NCI-H446 treated with DMSO at 0.1 percent for 48 hours (cell line): Measurements from ENCODE around the gene UGT1A3.
"Not testable (repeated sequence)": the region's sequence is repeated elsewhere in the genome, so short reads cannot be mapped to it uniquely, and the experiment has no call there.

Experiments
- DNase-seq: peaks from one replicate; lab custom pipeline; 2025; lab: John Stamatoyannopoulos, UW

UGT1A3 gene

GRCh38 chr2:233707940-233708644, 20.8 kb upstream of the UGT1A3 start:
- DNase-seq: no peak

- no peak for DNase-seq
Measured at GRCh38 chr2:233708942-233709341, 19.9 kb upstream of the UGT1A3 start.

DNA sequence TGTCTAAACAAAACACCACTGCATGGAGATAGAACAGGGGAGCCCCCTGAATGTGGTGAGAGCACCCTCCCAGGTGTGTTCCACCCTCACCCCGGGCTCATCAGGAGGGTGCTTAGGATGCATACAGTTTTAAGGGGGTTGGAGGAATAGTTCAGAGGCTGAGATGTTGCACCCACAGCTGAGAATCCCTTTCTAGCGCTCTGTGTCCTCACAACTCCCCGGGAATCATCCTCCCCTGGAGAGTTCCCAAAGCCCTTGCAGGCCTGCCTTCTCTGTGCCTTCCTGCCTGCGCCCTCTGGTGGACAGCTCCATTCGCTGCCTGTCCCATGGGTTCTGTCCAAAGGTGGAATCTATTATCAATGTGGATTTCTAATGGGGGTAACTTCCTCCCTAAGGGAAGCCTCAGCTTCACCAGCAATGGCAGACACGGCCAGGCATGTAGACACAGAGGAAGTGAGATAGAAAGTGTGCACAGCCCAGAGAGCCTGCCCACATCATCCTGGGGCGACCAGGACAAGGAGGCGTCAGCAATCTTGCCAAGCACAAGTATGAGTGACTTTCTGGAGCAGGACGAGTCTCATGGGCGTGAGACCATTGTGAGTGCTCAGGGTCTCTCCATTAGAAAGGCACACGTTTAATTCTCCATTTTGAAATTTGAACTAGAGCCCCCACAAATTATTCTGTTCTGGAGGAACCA, 17.4 kb upstream of the UGT1A3 start:
- DNase-seq: no peak

DNA sequence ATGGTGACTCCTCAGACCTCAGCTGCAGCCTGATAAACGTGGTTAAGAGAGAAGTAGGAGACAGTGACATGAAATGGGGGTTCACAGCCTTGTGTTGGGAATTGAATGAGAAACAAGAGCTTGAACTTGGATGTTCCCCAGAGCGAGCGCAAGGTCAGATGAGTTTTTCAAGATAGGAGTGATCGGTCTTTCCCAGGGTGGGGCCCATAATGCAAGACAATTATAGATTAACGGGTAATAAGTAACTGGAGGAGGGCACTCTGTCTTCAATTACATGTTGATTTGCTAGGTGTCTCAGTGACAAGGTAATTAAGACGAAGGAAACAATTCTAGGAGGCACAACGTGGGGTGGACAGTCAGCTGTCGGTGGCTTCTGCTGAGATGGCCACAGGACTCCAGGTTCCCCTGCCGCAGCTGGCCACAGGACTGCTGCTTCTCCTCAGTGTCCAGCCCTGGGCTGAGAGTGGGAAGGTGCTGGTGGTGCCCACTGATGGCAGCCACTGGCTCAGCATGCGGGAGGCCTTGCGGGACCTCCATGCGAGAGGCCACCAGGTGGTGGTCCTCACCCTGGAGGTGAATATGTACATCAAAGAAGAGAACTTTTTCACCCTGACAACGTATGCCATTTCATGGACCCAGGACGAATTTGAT, 16.1 kb upstream of the UGT1A3 start, which contains the start of gene UGT1A5:
UGT1A5 (plus strand) TSS at position 297 of the 651 bp plus-strand sequence; CDS start at position 382, 85 bp downstream.
- DNase-seq: no peak

DNA sequence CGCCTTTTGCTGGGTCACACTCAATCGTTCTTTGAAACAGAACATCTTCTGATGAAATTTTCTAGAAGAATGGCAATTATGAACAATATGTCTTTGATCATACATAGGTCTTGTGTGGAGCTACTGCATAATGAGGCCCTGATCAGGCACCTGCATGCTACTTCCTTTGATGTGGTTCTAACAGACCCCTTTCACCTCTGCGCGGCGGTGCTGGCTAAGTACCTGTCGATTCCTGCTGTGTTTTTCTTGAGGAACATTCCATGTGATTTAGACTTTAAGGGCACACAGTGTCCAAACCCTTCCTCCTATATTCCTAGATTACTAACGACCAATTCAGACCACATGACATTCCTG, 15.6 kb upstream of the UGT1A3 start:
- no peak for DNase-seq

DNA sequence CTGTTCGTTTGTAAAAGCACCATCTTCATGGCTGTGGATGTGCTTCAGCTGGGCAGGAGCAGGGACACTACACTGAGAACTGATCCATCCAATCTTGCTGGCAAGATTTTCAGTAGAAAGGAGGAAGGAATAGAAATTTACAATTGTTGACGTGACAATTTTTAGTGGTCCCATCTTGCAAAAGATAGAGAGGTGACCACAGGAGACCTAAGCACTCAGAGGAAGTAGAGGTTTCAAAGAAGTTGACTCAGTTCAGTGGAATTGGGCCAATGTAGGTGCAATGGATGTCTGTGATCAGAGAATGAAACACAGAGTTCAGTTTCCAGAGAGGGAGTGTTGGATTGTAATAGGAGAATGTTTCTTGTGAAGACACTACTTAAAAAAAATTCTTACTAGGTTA, 14.7 kb upstream of the UGT1A3 start:
- DNase-seq: no peak

DNA sequence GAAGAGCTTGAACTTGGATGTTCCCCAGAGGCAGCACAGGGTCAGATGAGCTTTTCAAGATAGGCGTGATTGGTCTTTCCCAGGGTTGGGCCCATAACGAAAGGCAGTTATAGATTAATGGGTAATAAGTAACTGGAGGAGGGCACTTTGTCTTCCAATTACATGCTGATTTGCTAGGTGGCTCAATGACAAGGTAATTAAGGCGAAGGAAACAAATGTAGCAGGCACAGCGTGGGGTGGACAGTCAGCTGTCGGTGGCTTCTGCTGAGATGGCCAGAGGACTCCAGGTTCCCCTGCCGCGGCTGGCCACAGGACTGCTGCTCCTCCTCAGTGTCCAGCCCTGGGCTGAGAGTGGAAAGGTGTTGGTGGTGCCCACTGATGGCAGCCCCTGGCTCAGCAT, 10.3 kb upstream of the UGT1A3 start, which contains the start of gene UGT1A4:
UGT1A4 (plus strand) TSS at position 185 of the 400 bp plus-strand sequence; CDS start at position 270, 85 bp downstream.
- DNase-seq: no peak

DNA sequence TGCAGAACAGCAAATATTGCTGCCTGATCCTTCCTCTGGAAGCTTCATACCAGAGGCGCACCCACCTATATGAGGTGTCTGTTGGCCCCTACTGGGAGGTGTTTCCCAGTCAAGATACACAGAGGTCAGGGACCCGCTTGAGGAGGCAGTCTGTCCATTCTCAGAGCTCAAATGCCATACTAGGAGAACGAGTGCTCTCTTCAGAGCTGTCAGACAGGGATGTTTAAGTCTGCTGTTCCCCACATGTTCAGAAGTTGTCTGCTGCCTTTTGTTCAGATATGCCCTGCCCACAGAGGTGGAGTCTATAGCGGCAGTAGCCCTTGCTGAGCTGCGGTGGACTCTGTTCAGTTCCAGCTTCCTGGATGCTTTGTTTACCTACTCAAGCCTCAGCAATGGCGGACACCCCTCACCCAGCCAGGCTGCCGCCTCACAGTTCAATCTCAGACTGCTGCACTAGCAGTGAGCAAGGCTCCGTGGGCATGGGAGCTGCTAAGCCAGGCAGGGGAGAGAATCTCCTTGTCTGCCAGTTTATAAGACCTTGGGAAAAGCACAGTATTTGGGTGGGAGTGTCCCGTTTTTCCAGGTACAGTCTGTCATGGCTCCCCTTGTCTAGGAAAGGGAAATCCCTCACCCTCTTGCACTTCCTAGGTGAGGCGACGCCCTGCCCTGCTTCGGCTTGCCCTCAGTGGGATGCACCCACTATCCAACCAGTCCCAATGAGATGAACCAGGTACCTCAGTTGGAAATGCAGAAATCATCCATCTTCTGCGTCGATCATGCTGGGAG, 8.2 kb downstream of the UGT1A3 start:
- not testable (repeated sequence) for DNase-seq

DNA sequence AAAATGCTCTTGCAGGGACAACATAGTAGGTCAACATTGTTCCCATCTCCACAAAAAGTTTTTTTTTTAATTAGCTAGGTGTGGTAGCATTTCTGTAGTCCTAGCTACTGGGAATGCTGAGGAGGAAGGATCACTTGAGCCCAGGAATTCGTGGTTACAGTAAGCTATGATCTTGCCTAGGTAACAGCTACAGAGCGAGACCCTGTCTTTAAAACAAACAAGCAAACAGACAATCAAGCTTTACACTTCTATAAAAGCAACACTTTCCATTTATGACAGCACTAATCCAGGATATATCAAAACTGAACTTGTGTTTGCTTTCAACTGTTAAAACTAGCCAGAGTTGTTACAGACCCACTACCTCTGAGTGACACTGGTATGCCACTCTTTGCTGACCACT, 12.0 kb downstream of the UGT1A3 start:
- DNase-seq: no peak

GRCh38 chr2:233743464-233744259, 14.8 kb downstream of the UGT1A3 start:
- no peak for DNase-seq

GRCh38 chr2:233745073-233745755, 16.4 kb downstream of the UGT1A3 start:
- no peak for DNase-seq

DNA sequence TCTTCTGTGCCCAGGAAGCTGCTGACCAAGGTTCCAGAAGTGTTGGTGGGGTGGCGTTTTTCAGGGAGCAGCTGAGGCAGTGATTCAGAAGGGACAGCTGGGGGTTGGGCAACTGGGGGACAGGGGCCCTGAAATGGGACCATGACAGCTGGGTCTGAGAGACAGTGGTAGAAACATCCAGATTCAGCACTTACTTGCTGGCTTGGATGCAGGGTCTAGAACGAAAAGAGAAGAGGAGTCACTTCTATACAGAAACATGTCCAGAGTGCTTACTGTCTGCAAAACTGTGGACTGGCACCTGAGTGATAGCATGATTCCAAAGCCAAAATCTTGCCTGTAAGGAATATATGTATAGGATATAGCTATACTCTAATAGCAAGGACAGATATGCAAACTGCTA, 17.0 kb downstream of the UGT1A3 start:
- DNase-seq: not testable (repeated sequence)

- no peak for DNase-seq
Measured at GRCh38 chr2:233746475-233747282, 17.8 kb downstream of the UGT1A3 start.

- no peak for DNase-seq
Measured at GRCh38 chr2:233747283-233747544, 18.4 kb downstream of the UGT1A3 start.

GRCh38 chr2:233750689-233751088, 21.8 kb downstream of the UGT1A3 start:
- not testable (repeated sequence) for DNase-seq

DNA sequence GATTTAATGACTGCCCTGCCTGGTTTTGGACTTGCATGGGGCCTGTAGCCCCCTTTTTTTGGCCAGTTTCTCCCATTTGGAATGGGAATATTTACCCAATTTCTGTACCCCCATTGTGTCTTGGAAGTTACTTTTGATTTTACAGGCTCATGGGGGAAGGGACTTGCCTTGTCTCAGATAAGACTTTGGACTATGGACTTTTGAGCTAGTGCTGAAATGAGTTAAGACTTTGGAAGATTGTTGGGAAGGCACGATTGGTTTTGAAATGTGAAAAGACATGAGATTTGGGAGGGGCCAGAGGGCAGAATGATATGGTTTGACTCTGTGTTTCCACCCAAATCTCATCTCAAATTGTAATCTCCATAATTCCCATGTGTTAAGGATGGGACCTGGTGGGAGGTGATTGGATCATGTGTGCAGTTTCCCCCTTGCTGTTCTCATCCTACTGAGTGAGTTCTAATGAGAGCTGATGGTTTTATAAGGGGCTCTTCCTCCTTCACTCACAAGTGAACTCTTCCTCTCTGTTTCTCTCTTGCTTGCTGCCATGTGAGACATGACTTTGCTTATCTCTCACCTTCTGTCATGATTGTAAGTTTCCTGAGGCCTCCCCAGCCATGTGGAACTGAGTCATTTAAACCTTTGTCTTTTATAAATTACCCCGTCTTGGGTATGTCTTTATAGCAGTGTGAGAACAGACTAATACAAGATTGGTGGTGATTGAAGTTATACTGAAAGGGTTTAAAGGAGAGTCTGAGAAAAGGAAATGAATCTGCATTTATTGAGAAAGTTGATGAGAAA, 22.6 kb downstream of the UGT1A3 start:
- not testable (repeated sequence) for DNase-seq

DNA sequence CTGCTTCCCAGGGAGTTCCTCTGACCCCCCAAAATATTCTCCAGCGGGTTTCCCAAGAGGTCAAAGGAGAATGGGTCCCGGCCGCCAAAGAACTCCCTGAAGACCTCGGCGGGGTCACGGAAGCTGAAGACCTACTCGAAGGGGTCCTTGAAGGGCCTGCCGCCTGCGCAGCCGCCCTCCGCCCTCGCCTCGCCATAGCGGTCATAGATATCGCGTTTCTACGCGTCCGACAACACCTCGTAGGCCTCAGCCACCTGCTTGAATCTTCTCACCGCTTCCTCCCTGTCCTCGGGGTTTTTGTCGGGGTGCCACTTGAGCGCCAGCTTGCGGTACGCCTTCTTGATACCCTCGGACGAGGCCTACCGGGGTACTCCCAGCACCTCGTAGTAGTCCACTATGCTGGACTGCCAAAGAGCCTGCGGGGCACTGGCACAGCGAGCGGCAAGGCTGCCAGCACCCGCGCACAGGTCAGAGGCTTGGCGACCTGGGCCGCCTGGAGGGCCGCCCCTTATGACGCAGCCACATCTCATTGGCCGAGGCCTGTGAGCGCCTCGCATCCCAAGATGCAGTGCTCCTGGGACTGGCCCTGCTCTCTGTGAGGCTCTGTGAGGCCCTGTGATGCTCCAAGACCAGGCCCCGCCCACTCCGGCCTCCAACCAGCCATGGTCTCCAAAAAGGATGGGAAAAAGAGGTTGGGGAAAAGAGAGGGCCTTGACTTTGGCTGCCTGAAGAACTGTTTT, 26.2 kb downstream of the UGT1A3 start:
- no peak for DNase-seq

DNA sequence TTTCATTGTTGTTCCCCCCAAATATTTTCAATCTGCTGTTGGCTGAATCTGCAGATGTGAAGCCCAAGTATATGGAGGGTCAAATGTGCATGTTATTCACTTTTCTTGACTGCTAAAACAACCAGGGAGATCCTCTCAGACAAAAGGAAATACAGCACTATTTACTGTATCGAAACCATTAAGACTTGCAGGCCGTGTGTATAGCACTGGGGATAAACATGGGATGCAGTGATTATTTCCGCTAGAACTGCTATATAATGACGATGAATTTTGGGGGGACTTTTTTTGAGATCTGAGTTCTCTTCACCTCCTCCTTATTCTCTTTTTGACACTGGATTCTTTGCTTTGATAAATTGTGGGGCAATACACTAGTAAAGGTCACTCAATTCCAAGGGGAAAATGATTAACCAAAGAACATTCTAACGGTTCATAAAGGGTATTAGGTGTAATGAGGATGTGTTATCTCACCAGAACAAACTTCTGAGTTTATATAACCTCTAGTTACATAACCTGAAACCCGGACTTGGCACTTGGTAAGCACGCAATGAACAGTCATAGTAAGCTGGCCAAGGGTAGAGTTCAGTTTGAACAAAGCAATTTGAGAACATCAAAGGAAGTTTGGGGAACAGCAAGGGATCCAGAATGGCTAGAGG, 27.7 kb downstream of the UGT1A3 start:
- no peak for DNase-seq
